ENCODE data around the gene HBS1L. TPM values are rescaled to one million over a fixed set of nuclear protein-coding genes. Genes with fewer than 3 reads are reported as not detected.

Gene HBS1L
- total RNA-seq, 1 experiment from 2014 or later, result 63.6 TPM

DNA sequence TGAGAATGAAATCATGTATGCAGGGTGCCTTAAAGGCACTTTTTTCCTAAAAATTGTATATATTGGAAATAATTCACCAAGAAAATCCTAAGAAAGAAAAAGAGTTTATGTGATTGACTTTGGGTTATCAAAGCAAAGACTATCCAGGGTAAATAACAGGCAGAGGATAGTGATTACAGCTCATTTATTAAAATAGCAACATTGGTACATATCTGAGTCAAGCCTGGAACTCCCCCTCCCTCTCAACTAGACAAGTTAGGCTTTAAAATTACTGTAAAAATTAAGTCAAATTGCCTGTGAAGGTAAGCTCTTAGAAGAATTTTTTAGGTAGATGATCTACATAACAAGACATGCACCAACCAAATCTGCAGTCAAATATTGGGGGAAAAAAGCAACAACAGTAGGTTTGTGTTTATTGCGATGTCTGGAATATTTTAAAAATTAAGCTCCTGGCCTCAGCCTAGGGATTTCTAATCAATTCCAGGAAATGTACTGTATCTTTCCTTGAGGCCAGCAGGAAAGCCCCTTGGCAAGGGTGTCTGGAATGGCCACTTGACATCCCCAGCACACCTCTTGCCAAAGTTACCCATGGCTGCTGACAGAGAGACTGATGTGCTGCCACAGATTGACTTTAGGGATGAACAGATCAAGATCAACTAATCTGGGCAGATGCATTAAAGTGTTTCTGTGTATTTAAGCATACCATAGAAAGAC, 31.2 kb upstream of the HBS1L start:
- Histone ChIP-seq H3K79me2 (ENCODE audit: low read length) (no peaks in the 10 kb centered on the region), H3K36me3 (ENCODE audit: insufficient read depth, low read length) (no peaks in the 10 kb centered on the region), H3K27ac (ENCODE audit: low read length) (no peak overlapping the region), H3K9ac (ENCODE audit: low read length) (peak overlapping the region; percentile 21; the same call in 1 of the 2 replicates), H3K4me1 (ENCODE audit: low read length) (peaks cover 9% of the 10 kb centered on the region), H3K4me2 (ENCODE audit: low read depth, low read length, poor library complexity, severe bottlenecking) (peak overlapping the region; percentile 58), H3K27me3 (ENCODE audit: low read length) (no peaks in the 10 kb centered on the region; the same call in 1 of the 2 replicates), H4K20me1 (ENCODE audit: insufficient read depth, low read depth, low read length) (no peaks in the 10 kb centered on the region), H3K4me3 (ENCODE audit: low read length) (peak overlapping the region; percentile 40; the same call in 1 of the 2 replicates), H3K9me3 (ENCODE audit: low read length) (peaks cover 5% of the 10 kb centered on the region; the same call in 1 of the 2 replicates), H3K9me2 (replicated peaks; ENCODE audit: insufficient read depth, low read length) (no peaks in the 10 kb centered on the region), H2AFZ (ENCODE audit: low read length) (peak overlapping the region; percentile 88; the same call in 1 of the 2 replicates)
- DNase-seq, result no peak

DNA sequence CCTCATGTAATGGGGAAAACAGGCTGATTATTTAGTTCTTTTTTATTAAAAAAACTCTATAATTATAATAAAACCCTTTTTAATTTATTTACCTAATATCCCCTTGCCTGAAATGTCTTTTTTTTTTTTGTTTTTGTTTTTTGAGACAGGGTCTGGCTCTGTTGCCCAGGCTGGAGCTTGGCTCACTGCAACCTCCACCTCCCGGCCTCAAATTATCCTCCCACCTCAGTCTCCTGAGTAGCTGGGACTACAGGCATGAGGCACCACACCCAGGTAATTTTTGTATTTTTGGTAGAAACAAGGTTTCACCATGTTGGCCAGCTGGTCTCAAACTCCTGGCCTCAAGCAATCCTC, 30.3 kb upstream of the HBS1L start:
- Histone ChIP-seq H3K4me3 (ENCODE audit: low read length) (no peak overlapping the region), H2AFZ (ENCODE audit: low read length) (no peak overlapping the region), H3K36me3 (ENCODE audit: insufficient read depth, low read length) (no peaks in the 10 kb centered on the region), H3K9me2 (replicated peaks; ENCODE audit: insufficient read depth, low read length) (no peaks in the 10 kb centered on the region), H3K4me2 (ENCODE audit: low read depth, low read length, poor library complexity, severe bottlenecking) (no peak overlapping the region), H3K4me1 (ENCODE audit: low read length) (peaks cover 9% of the 10 kb centered on the region), H3K27ac (ENCODE audit: low read length) (no peak overlapping the region), H3K79me2 (ENCODE audit: low read length) (no peaks in the 10 kb centered on the region), H3K27me3 (ENCODE audit: low read length) (no peaks in the 10 kb centered on the region; the same call in 1 of the 2 replicates), H4K20me1 (ENCODE audit: insufficient read depth, low read depth, low read length) (no peaks in the 10 kb centered on the region), H3K9ac (ENCODE audit: low read length) (no peak overlapping the region), H3K9me3 (ENCODE audit: low read length) (peaks cover 5% of the 10 kb centered on the region; the same call in 1 of the 2 replicates)
- no peak for DNase-seq

DNA sequence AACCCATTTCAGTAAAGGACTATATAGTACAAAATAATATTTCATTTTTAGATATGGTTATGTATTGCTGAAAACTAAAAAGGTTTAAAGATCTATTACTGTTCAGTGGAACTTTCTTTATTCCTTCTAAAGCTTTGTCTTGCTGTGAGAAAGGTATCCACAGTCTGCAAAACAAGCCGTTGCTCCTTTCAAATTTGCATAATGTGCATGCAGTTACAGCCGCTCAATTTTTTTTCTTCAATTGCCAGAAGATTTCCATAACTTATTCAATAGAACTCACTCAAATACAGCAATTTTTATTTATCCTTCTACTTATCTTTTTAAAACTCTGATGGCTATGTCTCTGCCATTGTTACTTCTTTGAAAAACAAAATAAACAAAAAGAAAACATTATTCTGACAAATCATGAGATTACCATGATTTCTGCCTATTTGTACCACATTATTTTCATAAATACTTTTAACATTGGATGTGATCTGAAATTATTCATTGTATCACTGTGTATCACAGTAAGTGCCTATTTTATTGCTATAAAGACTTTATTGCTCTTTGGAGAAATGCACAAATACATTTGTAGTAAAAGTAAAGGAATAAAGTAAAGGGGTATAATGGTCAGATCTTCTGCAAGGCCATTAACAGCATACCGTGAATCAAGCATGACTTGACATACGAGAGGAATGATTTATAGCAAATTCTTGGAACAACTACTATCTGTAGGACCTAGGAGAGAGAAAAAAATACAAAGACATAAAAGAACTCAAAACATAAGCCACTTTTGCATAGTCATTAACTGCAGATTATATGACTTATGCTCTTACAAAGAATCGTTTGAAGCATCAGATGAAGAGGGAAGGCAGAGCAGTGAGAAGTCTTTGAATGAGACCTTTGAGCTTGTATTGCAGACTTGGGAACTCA, 29.6 kb upstream of the HBS1L start:
- H3K9ac ChIP-seq (ENCODE audit: low read length), result no peak overlapping the region
- no peak overlapping the region for H3K4me3 ChIP-seq (ENCODE audit: low read length)
- H3K36me3 ChIP-seq (ENCODE audit: insufficient read depth, low read length), result no peaks in the 10 kb centered on the region
- no peak overlapping the region for H3K27ac ChIP-seq (ENCODE audit: low read length)
- H3K9me2 ChIP-seq (replicated peaks; ENCODE audit: insufficient read depth, low read length), result no peaks in the 10 kb centered on the region
- H4K20me1 ChIP-seq (ENCODE audit: insufficient read depth, low read depth, low read length), result no peaks in the 10 kb centered on the region
- H2AFZ ChIP-seq (ENCODE audit: low read length), result no peak overlapping the region
- H3K4me2 ChIP-seq (ENCODE audit: low read depth, low read length, poor library complexity, severe bottlenecking), result no peak overlapping the region
- peaks cover 9% of the 10 kb centered on the region for H3K4me1 ChIP-seq (ENCODE audit: low read length)
- H3K9me3 ChIP-seq (ENCODE audit: low read length), result peaks cover 5% of the 10 kb centered on the region; the same call in 1 of the 2 replicates
- H3K27me3 ChIP-seq (ENCODE audit: low read length), result no peaks in the 10 kb centered on the region; the same call in 1 of the 2 replicates
- no peaks in the 10 kb centered on the region for H3K79me2 ChIP-seq (ENCODE audit: low read length)
- DNase-seq, result peak; percentile 38

GRCh38 chr6:135081966-135082365, 27.3 kb upstream of the HBS1L start:
- H3K4me3 ChIP-seq (ENCODE audit: low read length), result no peak overlapping the region
- H3K4me2 ChIP-seq (ENCODE audit: low read depth, low read length, poor library complexity, severe bottlenecking), result no peak overlapping the region
- H2AFZ ChIP-seq (ENCODE audit: low read length), result no peak overlapping the region
- DNase-seq, result no peak
- no peak overlapping the region for H3K9ac ChIP-seq (ENCODE audit: low read length)
- peaks cover 5% of the 10 kb centered on the region; the same call in 1 of the 2 replicates for H3K9me3 ChIP-seq (ENCODE audit: low read length)
- no peaks in the 10 kb centered on the region; the same call in 1 of the 2 replicates for H3K27me3 ChIP-seq (ENCODE audit: low read length)
- peaks cover 9% of the 10 kb centered on the region for H3K4me1 ChIP-seq (ENCODE audit: low read length)
- no peaks in the 10 kb centered on the region for H3K36me3 ChIP-seq (ENCODE audit: insufficient read depth, low read length)
- no peaks in the 10 kb centered on the region for H4K20me1 ChIP-seq (ENCODE audit: insufficient read depth, low read depth, low read length)
- no peak overlapping the region for H3K27ac ChIP-seq (ENCODE audit: low read length)
- H3K9me2 ChIP-seq (replicated peaks; ENCODE audit: insufficient read depth, low read length), result no peaks in the 10 kb centered on the region
- H3K79me2 ChIP-seq (ENCODE audit: low read length), result no peaks in the 10 kb centered on the region

DNA sequence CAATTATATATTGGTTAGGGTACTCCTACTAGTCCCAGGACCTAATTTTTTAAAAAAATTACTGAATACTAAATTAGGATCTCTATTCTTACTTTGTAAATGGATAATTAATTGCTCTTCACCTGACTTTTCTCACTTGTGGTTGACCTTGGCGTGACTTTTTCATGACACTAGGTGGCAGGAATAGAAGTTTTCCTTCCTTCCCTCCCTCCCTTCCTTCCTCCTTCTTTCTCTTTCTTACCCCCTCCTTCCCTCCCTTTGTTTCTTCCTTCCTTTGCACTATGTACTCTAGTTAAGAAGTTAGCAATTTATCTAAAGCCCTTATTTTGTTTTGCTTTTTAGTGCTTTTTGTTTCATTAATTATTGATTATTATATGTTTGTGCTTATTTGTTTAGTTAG, 20.4 kb upstream of the HBS1L start:
- H3K27me3 ChIP-seq (ENCODE audit: low read length), result no peaks in the 10 kb centered on the region
- H3K9me3 ChIP-seq (ENCODE audit: low read length), result no peaks in the 10 kb centered on the region
- no peak overlapping the region for H3K27ac ChIP-seq (ENCODE audit: low read length)
- no peaks in the 10 kb centered on the region for H4K20me1 ChIP-seq (ENCODE audit: insufficient read depth, low read depth, low read length)
- no peak overlapping the region for H3K4me2 ChIP-seq (ENCODE audit: low read depth, low read length, poor library complexity, severe bottlenecking)
- DNase-seq, result no peak
- no peak overlapping the region for H3K9ac ChIP-seq (ENCODE audit: low read length)
- no peaks in the 10 kb centered on the region for H3K9me2 ChIP-seq (replicated peaks; ENCODE audit: insufficient read depth, low read length)
- no peaks in the 10 kb centered on the region for H3K79me2 ChIP-seq (ENCODE audit: low read length)
- no peak overlapping the region for H3K4me3 ChIP-seq (ENCODE audit: low read length)
- H3K36me3 ChIP-seq (ENCODE audit: insufficient read depth, low read length), result no peaks in the 10 kb centered on the region
- H3K4me1 ChIP-seq (ENCODE audit: low read length), result no peaks in the 10 kb centered on the region
- no peak overlapping the region for H2AFZ ChIP-seq (ENCODE audit: low read length)

DNA sequence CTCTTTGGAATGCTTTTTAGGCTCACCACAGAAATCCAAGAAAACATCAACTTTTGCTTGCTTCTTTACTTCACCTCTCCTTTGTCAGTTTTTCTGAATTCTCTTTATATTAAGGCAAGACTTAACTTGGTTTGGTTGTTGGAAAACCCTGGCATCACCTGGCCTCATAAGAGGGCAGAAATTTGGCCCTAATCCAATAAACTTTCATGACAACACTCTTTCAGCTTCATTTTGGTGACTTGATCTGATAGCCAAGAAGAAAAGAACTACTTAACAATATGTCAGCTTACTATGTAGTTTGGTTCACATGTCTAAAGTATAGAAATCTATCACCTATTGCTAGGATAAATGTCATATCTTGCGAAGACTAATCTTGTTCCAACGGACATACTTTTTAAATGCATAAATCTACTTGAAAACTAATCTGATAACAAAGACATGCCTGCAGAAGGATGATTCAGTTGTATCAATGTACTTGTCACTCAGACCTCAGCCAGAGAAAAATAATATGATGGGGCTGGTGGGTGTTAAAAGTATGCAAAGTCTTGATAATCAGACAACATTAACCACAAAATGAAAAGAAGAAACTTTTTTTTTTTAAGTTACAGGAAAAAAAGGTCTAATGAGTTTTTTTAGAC, 19.3 kb upstream of the HBS1L start:
- Histone ChIP-seq H3K4me2 (ENCODE audit: low read depth, low read length, poor library complexity, severe bottlenecking) (no peak overlapping the region), H3K27me3 (ENCODE audit: low read length) (no peaks in the 10 kb centered on the region), H4K20me1 (ENCODE audit: insufficient read depth, low read depth, low read length) (no peaks in the 10 kb centered on the region), H3K27ac (ENCODE audit: low read length) (no peak overlapping the region), H3K9ac (ENCODE audit: low read length) (no peak overlapping the region), H2AFZ (ENCODE audit: low read length) (no peak overlapping the region), H3K4me3 (ENCODE audit: low read length) (no peak overlapping the region), H3K4me1 (ENCODE audit: low read length) (no peaks in the 10 kb centered on the region), H3K79me2 (ENCODE audit: low read length) (no peaks in the 10 kb centered on the region), H3K9me2 (replicated peaks; ENCODE audit: insufficient read depth, low read length) (no peaks in the 10 kb centered on the region), H3K9me3 (ENCODE audit: low read length) (no peaks in the 10 kb centered on the region), H3K36me3 (ENCODE audit: insufficient read depth, low read length) (no peaks in the 10 kb centered on the region)
- DNase-seq, result peak; percentile 6

- H3K9me2 ChIP-seq (replicated peaks; ENCODE audit: insufficient read depth, low read length), result no peaks in the 10 kb centered on the region
- no peaks in the 10 kb centered on the region for H3K36me3 ChIP-seq (ENCODE audit: insufficient read depth, low read length)
- H3K4me1 ChIP-seq (ENCODE audit: low read length), result no peaks in the 10 kb centered on the region
- no peak overlapping the region for H3K4me2 ChIP-seq (ENCODE audit: low read depth, low read length, poor library complexity, severe bottlenecking)
- no peaks in the 10 kb centered on the region for H3K27me3 ChIP-seq (ENCODE audit: low read length)
- H3K9ac ChIP-seq (ENCODE audit: low read length), result no peak overlapping the region
- no peaks in the 10 kb centered on the region for H3K9me3 ChIP-seq (ENCODE audit: low read length)
- no peaks in the 10 kb centered on the region for H4K20me1 ChIP-seq (ENCODE audit: insufficient read depth, low read depth, low read length)
- no peak overlapping the region for H3K4me3 ChIP-seq (ENCODE audit: low read length)
- H3K27ac ChIP-seq (ENCODE audit: low read length), result no peak overlapping the region
- H2AFZ ChIP-seq (ENCODE audit: low read length), result no peak overlapping the region
- DNase-seq, result no peak
- H3K79me2 ChIP-seq (ENCODE audit: low read length), result no peaks in the 10 kb centered on the region
Measured at GRCh38 chr6:135073217-135073616, 18.6 kb upstream of the HBS1L start.

DNA sequence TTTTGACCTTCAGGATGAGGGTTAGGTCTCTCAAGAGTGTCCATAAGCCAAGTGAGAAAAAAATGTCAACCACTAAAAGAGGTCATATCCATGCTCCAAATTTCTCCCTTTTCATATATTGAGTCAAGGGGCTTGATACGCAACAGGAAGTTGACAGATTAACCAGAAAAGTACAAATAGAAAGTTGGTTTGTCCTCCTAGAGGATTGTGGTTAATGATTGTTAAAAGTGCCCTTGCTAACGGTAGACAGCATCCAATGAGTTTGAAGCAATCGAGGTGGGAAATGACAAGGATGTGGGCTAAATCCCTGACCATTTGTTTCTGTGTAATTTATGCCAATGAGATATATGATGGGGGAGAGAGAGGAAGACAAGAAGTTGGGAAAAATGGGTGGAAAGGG, 18.1 kb upstream of the HBS1L start:
- no peaks in the 10 kb centered on the region for H3K79me2 ChIP-seq (ENCODE audit: low read length)
- no peak overlapping the region for H3K9ac ChIP-seq (ENCODE audit: low read length)
- no peaks in the 10 kb centered on the region for H3K4me1 ChIP-seq (ENCODE audit: low read length)
- H3K9me3 ChIP-seq (ENCODE audit: low read length), result no peaks in the 10 kb centered on the region
- H4K20me1 ChIP-seq (ENCODE audit: insufficient read depth, low read depth, low read length), result no peaks in the 10 kb centered on the region
- no peak for DNase-seq
- no peaks in the 10 kb centered on the region for H3K27me3 ChIP-seq (ENCODE audit: low read length)
- H3K9me2 ChIP-seq (replicated peaks; ENCODE audit: insufficient read depth, low read length), result no peaks in the 10 kb centered on the region
- H3K4me2 ChIP-seq (ENCODE audit: low read depth, low read length, poor library complexity, severe bottlenecking), result no peak overlapping the region
- no peaks in the 10 kb centered on the region for H3K36me3 ChIP-seq (ENCODE audit: insufficient read depth, low read length)
- H3K4me3 ChIP-seq (ENCODE audit: low read length), result no peak overlapping the region
- H2AFZ ChIP-seq (ENCODE audit: low read length), result no peak overlapping the region
- H3K27ac ChIP-seq (ENCODE audit: low read length), result no peak overlapping the region

All from Karpas-422 (cell line).